Effector memory CD8-positive, alpha-beta T cell (primary cell): ENCODE results near the gene SH2D6.
"Not testable (repeated sequence)": the region's sequence is repeated elsewhere in the genome, so short reads cannot be mapped to it uniquely, and the experiment has no call there.

Experiments
- ATAC-seq: fragments of 150-1000 bp; cut with Tn5 transposase; replicated peaks from 2 replicates; pipeline ENCODE4 v1.10.0; 2021; ENCODE audit warnings: mild to moderate bottlenecking, moderate library complexity
- DNase-seq, 3 experiments: peaks; one replicate each; pipeline ENCODE4 v3.0.0; 2021
- H3K27ac Mint-ChIP-seq, 2 donors: one replicate each; pipeline ENCODE4 v1.8.0; 2022; ENCODE audit warnings: mild to moderate bottlenecking in 2 of 2, mixed read lengths in 2 of 2, moderate library complexity in 2 of 2
- H3K27me3 Mint-ChIP-seq, 2 donors: one replicate each; pipeline ENCODE4 v1.8.0; 2022; ENCODE audit warnings: mixed read lengths in 2 of 2
- H3K36me3 Mint-ChIP-seq: one replicate; pipeline ENCODE4 v1.8.0; 2022; ENCODE audit warnings: mild to moderate bottlenecking, moderate library complexity, mixed read lengths; ENCODE audit not compliant: insufficient read depth
- H3K4me1 Mint-ChIP-seq, 2 donors: one replicate each; pipeline ENCODE4 v1.8.0; 2022; ENCODE audit warnings: low read depth in 2 of 2, mixed read lengths in 2 of 2
- H3K4me3 Mint-ChIP-seq, 2 donors: one replicate each; pipeline ENCODE4 v1.8.0; 2022; ENCODE audit warnings: mild to moderate bottlenecking in 2 of 2, mixed read lengths in 2 of 2, moderate library complexity in 2 of 2
- H3K9me3 Mint-ChIP-seq, 2 donors: one replicate each; pipeline ENCODE4 v1.8.0; 2022; ENCODE audit warnings: mixed read lengths in 2 of 2
- total RNA-seq, 9 experiments: gene quantifications; one replicate each; lab custom pipeline; 2026; lab: John Stamatoyannopoulos, UW

Gene SH2D6
- total RNA-seq = 0 to 0.43 (median 0.03) reads per million in 9 experiments

GRCh38 chr2:85418132-85419008 lies at the start of gene SH2D6:
Gene SH2D6 (plus strand): TSS chr2:85418714. CDS start chr2:85429466, 10,752 bp downstream.
- ATAC-seq (peak; percentile 86), DNase-seq (peak; percentile 80 to 89 (median 81))
- H3K27ac Mint-ChIP-seq = peak within 1 kb of the TSS; percentile 96 to 98
- no peaks in the 10 kb centered on the region for H3K9me3 Mint-ChIP-seq
- peaks cover 18 to 20% of the 10 kb centered on the region in 2 donors for H3K4me1 Mint-ChIP-seq
- peaks cover 0 to 7% of the 10 kb centered on the region in 2 donors for H3K27me3 Mint-ChIP-seq
- H3K4me3 Mint-ChIP-seq = peak within 1 kb of the TSS; percentile 92 to 97
- peaks cover 5% of the 10 kb centered on the region for H3K36me3 Mint-ChIP-seq

GRCh38 chr2:85368921-85369320 lies 49.6 kb upstream of the SH2D6 start:
- Mint-ChIP-seq H3K4me1 (no peaks in the 10 kb centered on the region), H3K27me3 (no peaks in the 10 kb centered on the region), H3K9me3 (no peaks in the 10 kb centered on the region), H3K27ac (no peak overlapping the region), H3K36me3 (peaks cover 6% of the 10 kb centered on the region), H3K4me3 (no peak overlapping the region)
- ATAC-seq = no peak
- DNase-seq = no peak

GRCh38 chr2:85369500-85369899 lies 49.0 kb upstream of the SH2D6 start:
- no peaks in the 10 kb centered on the region for H3K27me3 Mint-ChIP-seq
- no peaks in the 10 kb centered on the region for H3K4me1 Mint-ChIP-seq
- H3K4me3 Mint-ChIP-seq = no peak overlapping the region
- no peak for ATAC-seq
- no peak for DNase-seq
- peaks cover 6% of the 10 kb centered on the region for H3K36me3 Mint-ChIP-seq
- H3K9me3 Mint-ChIP-seq = no peaks in the 10 kb centered on the region
- H3K27ac Mint-ChIP-seq = peak overlapping the region in 1 of 2 donors; percentile 53

- ATAC-seq (no peak), DNase-seq (no peak)
- Mint-ChIP-seq H3K4me1 (peaks cover 0 to 4% of the 10 kb centered on the region in 2 donors), H3K27ac (no peak overlapping the region), H3K36me3 (peaks cover 1% of the 10 kb centered on the region), H3K4me3 (no peak overlapping the region), H3K27me3 (no peaks in the 10 kb centered on the region), H3K9me3 (no peaks in the 10 kb centered on the region)
Observed at GRCh38 chr2:85371045-85371444, 47.5 kb upstream of the SH2D6 start.

GRCh38 chr2:85376291-85377065 lies 42.0 kb upstream of the SH2D6 start:
- H3K27ac Mint-ChIP-seq = peak overlapping the region in 1 of 2 donors; percentile 42
- H3K9me3 Mint-ChIP-seq = no peaks in the 10 kb centered on the region
- no peak overlapping the region for H3K4me3 Mint-ChIP-seq
- DNase-seq (no peak), ATAC-seq (no peak)
- H3K4me1 Mint-ChIP-seq = peaks cover 0 to 4% of the 10 kb centered on the region in 2 donors
- peaks cover 14% of the 10 kb centered on the region for H3K36me3 Mint-ChIP-seq
- no peaks in the 10 kb centered on the region for H3K27me3 Mint-ChIP-seq

- no peaks in the 10 kb centered on the region for H3K27me3 Mint-ChIP-seq
- no peak for DNase-seq
- peaks cover 20% of the 10 kb centered on the region for H3K36me3 Mint-ChIP-seq
- H3K4me3 Mint-ChIP-seq = no peak overlapping the region
- no peaks in the 10 kb centered on the region for H3K9me3 Mint-ChIP-seq
- no peak for ATAC-seq
- H3K27ac Mint-ChIP-seq = no peak overlapping the region
- H3K4me1 Mint-ChIP-seq = peaks cover 0 to 4% of the 10 kb centered on the region in 2 donors
Observed at GRCh38 chr2:85377083-85377482, 41.4 kb upstream of the SH2D6 start.

- Mint-ChIP-seq H3K9me3 (no peaks in the 10 kb centered on the region), H3K4me1 (peaks cover 0 to 4% of the 10 kb centered on the region in 2 donors), H3K27ac (no peak overlapping the region), H3K4me3 (no peak overlapping the region), H3K36me3 (peaks cover 23% of the 10 kb centered on the region), H3K27me3 (no peaks in the 10 kb centered on the region)
- ATAC-seq (no peak), DNase-seq (no peak)
Observed at GRCh38 chr2:85378257-85378656, 40.3 kb upstream of the SH2D6 start.

- H3K4me1 Mint-ChIP-seq = peaks cover 0 to 4% of the 10 kb centered on the region in 2 donors
- H3K27ac Mint-ChIP-seq = no peak overlapping the region
- DNase-seq = no peak
- peaks cover 24% of the 10 kb centered on the region for H3K36me3 Mint-ChIP-seq
- no peaks in the 10 kb centered on the region for H3K27me3 Mint-ChIP-seq
- no peaks in the 10 kb centered on the region for H3K9me3 Mint-ChIP-seq
- no peak for ATAC-seq
- no peak overlapping the region for H3K4me3 Mint-ChIP-seq
Observed at GRCh38 chr2:85380048-85380447, 38.5 kb upstream of the SH2D6 start.

- Mint-ChIP-seq H3K27ac (peak overlapping the region in 1 of 2 donors; percentile 54), H3K36me3 (peaks cover 25% of the 10 kb centered on the region)
- ATAC-seq, H3K27me3 Mint-ChIP-seq, H3K4me1 Mint-ChIP-seq, H3K4me3 Mint-ChIP-seq, H3K9me3 Mint-ChIP-seq, DNase-seq: not testable (repeated sequence)
Observed at GRCh38 chr2:85383151-85383550, 35.4 kb upstream of the SH2D6 start.

GRCh38 chr2:85383850-85384249 lies 34.7 kb upstream of the SH2D6 start:
- H3K4me3 Mint-ChIP-seq = no peak overlapping the region
- ATAC-seq = no peak
- no peaks in the 10 kb centered on the region for H3K9me3 Mint-ChIP-seq
- peaks cover 23% of the 10 kb centered on the region for H3K36me3 Mint-ChIP-seq
- H3K4me1 Mint-ChIP-seq = no peaks in the 10 kb centered on the region
- no peak for DNase-seq
- H3K27me3 Mint-ChIP-seq = no peaks in the 10 kb centered on the region
- H3K27ac Mint-ChIP-seq = no peak overlapping the region

- no peaks in the 10 kb centered on the region for H3K27me3 Mint-ChIP-seq
- no peaks in the 10 kb centered on the region for H3K4me1 Mint-ChIP-seq
- no peaks in the 10 kb centered on the region for H3K9me3 Mint-ChIP-seq
- peaks cover 23% of the 10 kb centered on the region for H3K36me3 Mint-ChIP-seq
- ATAC-seq (no peak), DNase-seq (no peak)
- no peak overlapping the region for H3K4me3 Mint-ChIP-seq
- H3K27ac Mint-ChIP-seq = peak overlapping the region in 1 of 2 donors; percentile 32
Observed at GRCh38 chr2:85385746-85386145, 32.8 kb upstream of the SH2D6 start.

GRCh38 chr2:85387754-85388153 lies 30.8 kb upstream of the SH2D6 start:
- Mint-ChIP-seq H3K36me3 (peaks cover 14% of the 10 kb centered on the region), H3K4me3 (no peak overlapping the region), H3K27ac (no peak overlapping the region), H3K9me3 (no peaks in the 10 kb centered on the region), H3K4me1 (peaks cover 0 to 1% of the 10 kb centered on the region in 2 donors), H3K27me3 (no peaks in the 10 kb centered on the region)
- ATAC-seq = no peak
- DNase-seq = no peak

GRCh38 chr2:85388878-85389538 lies 29.5 kb upstream of the SH2D6 start:
- ATAC-seq (no peak), DNase-seq (no peak)
- Mint-ChIP-seq H3K4me1 (peaks cover 0 to 1% of the 10 kb centered on the region in 2 donors), H3K9me3 (no peaks in the 10 kb centered on the region), H3K36me3 (peaks cover 14% of the 10 kb centered on the region), H3K4me3 (no peak overlapping the region), H3K27ac (peak overlapping the region in 1 of 2 donors; percentile 59), H3K27me3 (no peaks in the 10 kb centered on the region)
